Hematopoietic multipotent progenitor cell treated with erythropoietin and hydrocortisone succinate and interleukin-3 and kit ligand, for 17 days (in vitro differentiated cells): ENCODE measurements around the gene NMT1.

Source experiments
- DNase-seq: peaks from one replicate; pipeline ENCODE4 v3.0.0-alpha.2; 2015; ENCODE audit warnings: low spot score

The NMT1 gene

GRCh38 chr17:45150911-45151809 lies 90.0 kb downstream of the NMT1 start:
- DNase-seq = peak; percentile 70

- DNase-seq = peak; percentile 37
These were observed 93.9 kb downstream of the NMT1 start for GRCh38 chr17:45155029-45155428.

DNA sequence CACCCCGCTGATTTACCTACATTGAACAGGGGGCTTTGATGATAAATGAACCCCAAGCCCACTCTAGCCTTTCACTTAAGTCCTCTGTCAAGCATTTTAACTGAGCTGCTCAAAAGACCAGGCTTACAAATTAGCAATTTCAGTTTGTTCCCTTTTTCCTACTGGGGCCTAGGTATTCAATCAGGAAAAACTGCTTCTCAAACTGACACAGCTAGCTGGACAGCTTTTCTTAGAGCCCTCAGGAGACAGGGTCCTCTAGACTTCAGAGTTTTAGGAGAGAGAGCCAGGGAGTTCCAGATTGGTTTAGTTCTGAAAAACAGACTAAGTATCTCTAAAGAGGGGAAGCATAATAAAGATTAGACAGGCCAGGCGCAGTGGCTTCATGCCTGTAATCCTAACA lies 94.4 kb downstream of the NMT1 start:
- no peak for DNase-seq

- DNase-seq = no peak
These were observed 95.1 kb downstream of the NMT1 start for GRCh38 chr17:45156242-45156641.
